Measurements from ENCODE around the gene FHIT.

Gene FHIT

GRCh38 chr3:59880717-59881116 is 1370.5 kb downstream of the FHIT start:
- no peak overlapping the region for H3K4me3 ChIP-seq (ENCODE audit: low read depth, low read length)
- DNase-seq (ENCODE audit: low read depth), result no peak
- TF ChIP-seq CTCF (IDR thresholded peaks at IDR 0.05; ENCODE audit: low read depth, low read length, missing control alignments), result no peak

GRCh38 chr3:59879031-59879581 is 1372.1 kb downstream of the FHIT start:
- no peak overlapping the region for H3K4me3 ChIP-seq (ENCODE audit: low read depth, low read length)
- no peak for TF ChIP-seq CTCF (IDR thresholded peaks at IDR 0.05; ENCODE audit: low read depth, low read length, missing control alignments)
- no peak for DNase-seq (ENCODE audit: low read depth)

- TF ChIP-seq CTCF (IDR thresholded peaks at IDR 0.05; ENCODE audit: low read depth, low read length, missing control alignments), result no peak
- no peak overlapping the region for H3K4me3 ChIP-seq (ENCODE audit: low read depth, low read length)
- DNase-seq (ENCODE audit: low read depth), result no peak
These were observed 1373.2 kb downstream of the FHIT start for GRCh38 chr3:59878038-59878427.

DNA sequence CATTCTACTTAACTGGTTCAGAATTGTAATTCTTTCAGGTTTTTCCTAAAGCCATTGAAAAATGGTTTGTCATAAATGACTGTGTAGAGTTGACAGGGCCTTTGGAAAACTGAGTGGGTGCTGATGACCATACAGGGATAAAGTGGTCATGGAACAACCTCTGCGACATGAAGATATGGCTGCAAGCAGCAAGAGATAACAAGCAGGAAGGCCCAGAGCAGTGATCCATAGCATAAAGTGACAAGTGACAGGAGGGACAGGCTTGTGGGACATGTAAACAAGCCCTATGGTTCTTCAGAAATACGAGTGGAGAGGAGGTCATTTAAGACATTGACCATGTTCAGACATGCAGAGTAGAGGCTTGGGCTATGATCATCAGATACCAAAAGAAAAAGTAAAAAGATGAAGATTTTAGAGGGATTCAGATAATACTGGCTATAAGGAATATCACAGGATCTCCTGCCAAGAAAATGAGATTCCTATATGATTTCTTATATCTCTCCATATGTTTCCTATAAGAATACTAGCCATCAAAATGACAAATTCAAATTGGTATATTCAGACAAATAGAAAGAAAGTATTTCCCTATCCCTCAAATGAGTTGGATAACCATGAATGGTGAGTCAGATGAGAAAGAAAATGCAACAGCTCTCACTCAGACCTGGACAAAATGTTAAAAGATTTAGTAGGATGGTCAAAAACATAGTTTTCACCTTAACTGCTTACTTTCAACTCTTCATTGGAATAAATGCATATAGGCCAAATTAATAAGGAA is 1373.8 kb downstream of the FHIT start:
- no peak overlapping the region for H3K4me3 ChIP-seq (ENCODE audit: low read depth, low read length)
- no peak for TF ChIP-seq CTCF (IDR thresholded peaks at IDR 0.05; ENCODE audit: low read depth, low read length, missing control alignments)
- no peak for DNase-seq (ENCODE audit: low read depth)

DNA sequence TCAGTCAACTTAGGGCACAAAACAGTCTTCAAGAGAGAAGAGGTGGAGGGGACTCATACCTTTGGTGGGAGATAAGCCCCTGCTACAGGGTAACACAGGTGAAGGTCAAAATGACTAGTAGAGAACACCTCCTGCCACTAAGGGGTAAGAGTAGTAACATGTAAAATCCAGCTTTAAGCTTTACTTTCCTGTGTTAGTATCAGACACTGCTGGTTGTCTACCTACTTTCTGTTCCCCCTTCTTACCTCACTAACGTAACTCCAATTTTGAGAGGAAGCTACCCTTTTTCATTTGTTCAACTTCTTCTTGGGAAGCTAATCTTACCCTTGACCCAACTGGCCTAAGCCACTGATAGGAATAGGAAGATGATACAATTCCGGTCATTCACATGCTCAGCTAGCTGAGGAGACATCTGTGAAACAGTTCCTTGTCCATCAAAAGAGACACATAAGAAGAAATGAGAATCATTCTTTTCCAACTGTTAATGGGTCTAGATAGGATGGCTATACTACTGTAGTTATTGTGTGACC is 1374.7 kb downstream of the FHIT start:
- no peak overlapping the region for H3K4me3 ChIP-seq (ENCODE audit: low read depth, low read length)
- TF ChIP-seq CTCF (IDR thresholded peaks at IDR 0.05; ENCODE audit: low read depth, low read length, missing control alignments), result no peak
- no peak for DNase-seq (ENCODE audit: low read depth)

GRCh38 chr3:59873576-59874230 is 1377.5 kb downstream of the FHIT start:
- no peak for DNase-seq (ENCODE audit: low read depth)

More at GRCh38 chr3:59873576-59874230, 1377.5 kb downstream of the FHIT start:
- H3K4me3 ChIP-seq (ENCODE audit: low read depth, low read length), result no peak overlapping the region
- no peak for TF ChIP-seq CTCF (IDR thresholded peaks at IDR 0.05; ENCODE audit: low read depth, low read length, missing control alignments)
